Activated CD4-positive, alpha-beta memory T cell treated with anti-CD3 and anti-CD28 coated beads for 36 hours (primary cell): ENCODE results near the gene MYO3B. TPM values are rescaled to one million over a fixed set of nuclear protein-coding genes. Genes with fewer than 3 reads are reported as not detected.
"Not testable (repeated sequence)": the region's sequence is repeated elsewhere in the genome, so short reads cannot be mapped to it uniquely, and the experiment has no call there.

Source experiments
- CTCF ChIA-PET: fragments of 350-600 bp; sonication (Branson Sonifier 250); formaldehyde crosslinking; loops from one replicate; lab custom pipeline; 2021; ENCODE audit warnings: antibody characterized with exemption, inconsistent platforms; lab: Charles Lee
- POLR2A ChIA-PET: fragments of 350-600 bp; sonication (Branson Sonifier 250); formaldehyde crosslinking; loops from one replicate; lab custom pipeline; 2021; ENCODE audit warnings: antibody characterized with exemption; lab: Charles Lee
- DNase-seq: peaks from one replicate; pipeline ENCODE4 v3.0.0-alpha.2; 2020
- H3K27ac Mint-ChIP-seq: one replicate; pipeline ENCODE4 v1.8.0; 2021; ENCODE audit warnings: mixed read lengths
- H3K27me3 Mint-ChIP-seq: one replicate; pipeline ENCODE4 v1.8.0; 2021; ENCODE audit warnings: mixed read lengths
- H3K36me3 Mint-ChIP-seq: one replicate; pipeline ENCODE4 v1.8.0; 2021; ENCODE audit warnings: mixed read lengths
- H3K4me1 Mint-ChIP-seq: one replicate; pipeline ENCODE4 v1.8.0; 2021; ENCODE audit warnings: low read depth, mixed read lengths
- H3K4me3 Mint-ChIP-seq: one replicate; pipeline ENCODE4 v1.8.0; 2021; ENCODE audit warnings: mild to moderate bottlenecking, mixed read lengths
- H3K9me3 Mint-ChIP-seq: one replicate; pipeline ENCODE4 v1.8.0; 2021; ENCODE audit warnings: mixed read lengths
- intact Hi-C: fragments of 100-400 bp; cut with micrococcal nuclease; formaldehyde crosslinking; loops from one replicate; pipeline ENCODE4 v1.15.1; 2023
- total RNA-seq, 2 experiments: library from RNA; stranded (reverse); gene quantifications; one replicate each; pipeline ENCODE4 v1.2.3, GENCODE V29; 2021

MYO3B gene
- total RNA-seq, 2 experiments from 2014 or later = 0.48 TPM

DNA sequence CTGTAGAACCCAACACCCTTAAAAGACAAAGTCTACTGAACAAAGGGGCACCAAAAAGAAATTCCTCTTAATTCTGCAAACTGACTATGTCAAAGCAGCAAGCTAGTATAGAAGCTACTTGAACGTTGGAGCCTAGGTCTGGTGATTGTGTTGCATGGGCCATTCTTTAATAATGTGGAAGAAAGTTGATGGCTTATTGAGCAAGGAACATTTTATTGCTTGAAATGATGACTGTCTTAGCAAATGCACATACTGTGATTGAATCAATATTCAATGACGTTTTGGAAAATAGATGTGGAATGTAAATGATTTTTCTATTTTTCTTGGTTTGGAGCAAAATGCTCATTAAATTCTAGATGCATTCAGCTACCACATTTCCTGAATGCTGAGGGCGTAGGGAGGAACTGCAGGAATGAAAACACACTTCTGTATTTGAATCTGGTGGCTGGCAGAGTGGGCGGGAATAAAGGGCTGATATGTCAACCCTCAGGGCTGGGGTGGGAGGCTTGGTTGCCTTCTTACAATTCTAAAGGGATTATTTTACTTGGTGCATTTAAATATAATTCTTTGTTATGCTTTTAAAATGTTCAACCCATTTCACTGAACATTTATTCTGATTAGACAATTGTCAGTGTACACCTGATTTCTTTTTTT is 26.5 kb downstream of the MYO3B start:
- no peaks in the 10 kb centered on the region for H3K4me1 Mint-ChIP-seq
- ChIA-PET CTCF (no interaction called here), POLR2A (no interaction called here)

DNA sequence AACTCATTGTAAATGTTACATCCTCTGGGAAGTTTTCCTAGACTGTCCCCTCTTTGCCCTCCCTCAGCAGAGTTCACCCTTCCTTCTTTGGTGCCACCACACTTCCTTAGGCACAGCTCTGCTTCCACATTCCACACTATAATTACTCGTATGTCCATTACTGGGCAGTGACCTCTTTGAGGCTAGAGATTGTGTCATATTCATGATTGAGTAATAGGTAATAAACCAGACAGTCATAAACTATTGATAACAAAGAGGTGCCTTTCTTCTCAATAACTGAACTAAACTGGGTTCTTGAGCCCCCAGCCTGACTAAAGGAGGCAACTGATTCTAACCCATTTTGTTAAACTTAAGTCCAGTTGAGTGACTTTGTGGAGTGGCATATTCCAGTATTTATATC is 28.3 kb downstream of the MYO3B start:
- no peak for DNase-seq

More for the DNA sequence above, 26.5 kb downstream of the MYO3B start:
- no peak for DNase-seq
- no peak overlapping the region for H3K27ac Mint-ChIP-seq
- H3K9me3 Mint-ChIP-seq = no peaks in the 10 kb centered on the region
- H3K36me3 Mint-ChIP-seq = no peaks in the 10 kb centered on the region
- peaks cover 4% of the 10 kb centered on the region for H3K27me3 Mint-ChIP-seq
- no peak overlapping the region for H3K4me3 Mint-ChIP-seq
- intact Hi-C loops = no loop called here

DNA sequence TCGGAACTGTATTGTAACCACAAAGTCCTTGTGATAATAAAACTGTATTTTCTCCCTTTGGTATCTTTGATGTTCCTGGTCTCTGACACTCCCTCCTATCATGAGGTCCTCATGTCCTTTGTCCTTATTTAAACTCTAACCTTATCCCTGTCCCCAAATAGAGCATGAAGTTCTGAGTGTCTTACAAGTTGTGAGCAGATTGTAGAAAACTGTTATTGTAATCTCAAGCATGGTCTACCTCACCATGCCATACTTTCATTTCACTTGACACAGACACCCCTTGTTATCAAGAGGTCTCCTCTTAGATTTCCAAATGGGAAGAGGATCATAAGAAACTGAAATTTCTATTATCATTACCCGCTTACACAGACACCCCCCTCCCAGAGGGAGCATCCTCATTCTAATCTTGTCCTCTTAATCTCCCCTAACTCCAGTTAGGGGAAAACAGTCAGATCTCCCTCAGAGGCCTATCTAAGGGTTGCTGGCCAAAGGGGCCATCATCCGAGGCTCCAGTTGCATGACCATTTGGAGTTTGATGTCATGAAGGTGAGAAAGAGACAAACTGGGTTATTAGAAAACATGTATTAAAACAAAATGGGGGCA is 29.0 kb downstream of the MYO3B start:
- H3K27ac Mint-ChIP-seq = no peak overlapping the region
- peaks cover 3% of the 10 kb centered on the region for H3K27me3 Mint-ChIP-seq
- no peaks in the 10 kb centered on the region for H3K36me3 Mint-ChIP-seq
- DNase-seq = no peak
- intact Hi-C loops = no loop called here
- H3K4me3 Mint-ChIP-seq = no peak overlapping the region
- H3K9me3 Mint-ChIP-seq = no peaks in the 10 kb centered on the region
- H3K4me1 Mint-ChIP-seq = no peaks in the 10 kb centered on the region
- ChIA-PET CTCF (no interaction called here), POLR2A (no interaction called here)

More for the DNA sequence above, 28.3 kb downstream of the MYO3B start:
- ChIA-PET CTCF (no interaction called here), POLR2A (no interaction called here)
- intact Hi-C loops = no loop called here
- no peak overlapping the region for H3K27ac Mint-ChIP-seq
- no peaks in the 10 kb centered on the region for H3K4me1 Mint-ChIP-seq
- H3K27me3 Mint-ChIP-seq = peaks cover 3% of the 10 kb centered on the region
- no peak overlapping the region for H3K4me3 Mint-ChIP-seq
- no peaks in the 10 kb centered on the region for H3K9me3 Mint-ChIP-seq
- H3K36me3 Mint-ChIP-seq = no peaks in the 10 kb centered on the region

DNA sequence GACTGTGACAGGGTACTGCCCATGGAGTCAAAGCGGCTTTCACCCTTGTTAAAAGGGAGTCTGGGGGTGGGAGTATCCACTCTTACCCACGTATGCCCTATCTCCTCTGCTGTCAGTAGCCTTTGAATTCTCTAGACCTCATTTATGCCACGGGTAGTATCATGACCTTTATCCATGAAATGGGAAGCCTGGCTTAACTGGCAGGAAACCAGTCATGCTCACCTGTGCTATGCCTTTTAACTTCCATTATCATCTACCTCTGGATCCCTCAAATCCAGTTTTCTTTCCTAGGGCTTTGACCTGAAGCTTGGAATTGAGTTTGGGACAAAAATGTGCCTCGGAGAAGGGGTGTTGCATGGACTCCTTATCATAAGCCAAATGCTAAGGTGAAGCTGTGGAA is 30.0 kb downstream of the MYO3B start:
- intact Hi-C loops = no loop called here
- no peak for DNase-seq
- CTCF ChIA-PET = no interaction called here

DNA sequence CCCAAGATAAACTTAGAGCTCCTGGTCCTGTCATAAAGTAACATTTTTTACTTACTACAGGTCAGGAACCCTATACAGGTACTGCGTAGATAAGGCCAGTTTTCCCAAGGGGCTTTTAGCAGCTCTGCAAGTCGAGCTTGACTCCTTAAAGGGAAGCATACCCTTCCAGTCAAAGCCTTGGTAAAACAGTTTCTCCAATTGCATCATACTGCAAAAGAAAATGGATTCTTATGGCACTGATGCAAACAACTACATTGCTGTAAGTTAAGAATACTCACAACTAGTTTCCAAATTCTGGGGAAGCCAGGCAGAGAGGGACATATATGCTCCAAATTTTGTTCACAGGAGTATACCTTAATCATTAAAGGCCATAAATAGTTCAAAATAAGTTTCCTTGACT is 31.0 kb downstream of the MYO3B start:
- Mint-ChIP-seq H3K4me3 (no peak overlapping the region), H3K4me1 (no peaks in the 10 kb centered on the region)
- POLR2A ChIA-PET = no interaction called here

More for the DNA sequence above, 30.0 kb downstream of the MYO3B start:
- no peak overlapping the region for H3K4me3 Mint-ChIP-seq
- no peaks in the 10 kb centered on the region for H3K4me1 Mint-ChIP-seq
- no peaks in the 10 kb centered on the region for H3K9me3 Mint-ChIP-seq
- POLR2A ChIA-PET = no interaction called here
- no peak overlapping the region for H3K27ac Mint-ChIP-seq
- H3K36me3 Mint-ChIP-seq = no peaks in the 10 kb centered on the region
- H3K27me3 Mint-ChIP-seq = peaks cover 3% of the 10 kb centered on the region

DNA sequence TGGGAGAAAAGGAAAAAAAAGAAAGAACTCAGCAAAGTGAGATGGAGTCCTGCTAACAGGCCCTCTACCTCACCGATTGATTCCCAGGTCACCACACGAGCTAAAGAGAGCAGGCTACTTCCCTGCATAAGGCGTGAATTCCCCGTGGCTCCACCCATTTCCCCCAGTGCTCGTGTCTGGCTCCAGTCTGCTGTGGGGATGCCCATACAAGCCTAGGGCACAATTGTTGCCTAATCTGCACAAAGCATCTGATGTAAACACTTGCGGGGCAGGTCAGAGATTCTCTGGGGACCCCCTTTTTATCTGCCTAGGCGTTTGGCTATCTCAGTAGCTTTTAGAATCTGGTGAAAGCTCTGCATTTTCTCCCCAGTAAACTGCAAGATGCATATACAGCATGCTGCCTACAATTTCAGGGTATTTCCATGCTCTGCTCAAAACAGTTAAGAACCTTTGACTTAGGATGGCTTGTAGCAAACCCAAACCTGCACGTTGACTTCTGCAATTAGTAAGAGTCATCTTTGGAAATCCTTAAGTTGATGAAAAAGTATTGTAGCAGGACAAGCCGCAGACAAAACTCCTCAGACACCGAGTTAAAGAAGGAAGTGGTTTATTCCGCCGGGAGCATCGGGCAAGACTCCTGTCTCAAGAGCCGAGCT is 34.8 kb downstream of the MYO3B start:
- intact Hi-C loops = no loop called here
- no peak for DNase-seq
- POLR2A ChIA-PET = no interaction called here

More for the DNA sequence above, 31.0 kb downstream of the MYO3B start:
- intact Hi-C loops = no loop called here
- peaks cover 3% of the 10 kb centered on the region for H3K27me3 Mint-ChIP-seq
- H3K36me3 Mint-ChIP-seq = no peaks in the 10 kb centered on the region
- H3K27ac Mint-ChIP-seq = no peak overlapping the region
- H3K9me3 Mint-ChIP-seq = no peaks in the 10 kb centered on the region
- CTCF ChIA-PET = no interaction called here
- DNase-seq = no peak

DNA sequence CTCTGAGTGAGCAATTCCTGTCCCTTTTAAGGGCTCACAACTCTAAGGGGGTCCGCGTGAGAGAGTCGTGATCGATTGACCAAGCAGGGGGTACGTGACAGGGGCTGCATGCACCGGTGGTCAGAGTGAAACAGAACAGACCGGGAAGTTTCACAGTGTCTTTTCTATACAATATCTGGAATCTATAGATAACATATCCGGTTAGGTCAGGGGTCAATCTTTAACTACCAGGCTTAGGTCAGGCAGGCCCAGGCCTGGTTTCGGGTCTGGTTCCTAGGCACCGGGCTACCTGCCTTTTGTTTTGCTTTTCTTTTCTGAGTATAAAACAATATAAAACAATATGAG is 35.3 kb downstream of the MYO3B start:
- H3K27ac Mint-ChIP-seq, H3K9me3 Mint-ChIP-seq, H3K36me3 Mint-ChIP-seq, CTCF ChIA-PET, POLR2A ChIA-PET, DNase-seq, intact Hi-C loops, H3K4me3 Mint-ChIP-seq, H3K4me1 Mint-ChIP-seq, H3K27me3 Mint-ChIP-seq: not testable (repeated sequence)

More for the DNA sequence above, 34.8 kb downstream of the MYO3B start:
- Mint-ChIP-seq H3K9me3 (no peaks in the 10 kb centered on the region), H3K36me3 (no peaks in the 10 kb centered on the region), H3K4me1 (no peaks in the 10 kb centered on the region), H3K4me3 (no peak overlapping the region), H3K27ac (no peak overlapping the region), H3K27me3 (peaks cover 1% of the 10 kb centered on the region)
- CTCF ChIA-PET = no interaction called here

DNA sequence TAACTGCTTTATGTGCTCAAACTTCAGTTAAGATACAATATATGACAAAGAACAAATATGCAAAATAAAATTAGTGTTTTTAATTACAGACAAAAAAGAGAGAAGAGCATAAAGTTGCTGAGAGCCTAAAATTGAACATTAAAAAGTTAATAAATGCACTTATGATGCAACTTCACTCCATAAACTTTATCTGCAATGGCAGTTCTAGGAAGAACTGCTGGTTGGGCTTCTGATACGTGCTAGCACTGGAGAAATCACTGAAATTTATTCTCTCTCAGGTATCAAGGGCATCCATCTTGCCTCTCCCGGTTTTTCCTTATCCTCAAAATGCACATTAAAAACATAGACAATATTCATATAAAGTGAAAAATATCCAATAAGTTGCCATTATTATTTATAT is 35.7 kb downstream of the MYO3B start:
- Mint-ChIP-seq H3K4me3 (no peak overlapping the region), H3K27ac (no peak overlapping the region), H3K27me3 (peaks cover 1% of the 10 kb centered on the region)

DNA sequence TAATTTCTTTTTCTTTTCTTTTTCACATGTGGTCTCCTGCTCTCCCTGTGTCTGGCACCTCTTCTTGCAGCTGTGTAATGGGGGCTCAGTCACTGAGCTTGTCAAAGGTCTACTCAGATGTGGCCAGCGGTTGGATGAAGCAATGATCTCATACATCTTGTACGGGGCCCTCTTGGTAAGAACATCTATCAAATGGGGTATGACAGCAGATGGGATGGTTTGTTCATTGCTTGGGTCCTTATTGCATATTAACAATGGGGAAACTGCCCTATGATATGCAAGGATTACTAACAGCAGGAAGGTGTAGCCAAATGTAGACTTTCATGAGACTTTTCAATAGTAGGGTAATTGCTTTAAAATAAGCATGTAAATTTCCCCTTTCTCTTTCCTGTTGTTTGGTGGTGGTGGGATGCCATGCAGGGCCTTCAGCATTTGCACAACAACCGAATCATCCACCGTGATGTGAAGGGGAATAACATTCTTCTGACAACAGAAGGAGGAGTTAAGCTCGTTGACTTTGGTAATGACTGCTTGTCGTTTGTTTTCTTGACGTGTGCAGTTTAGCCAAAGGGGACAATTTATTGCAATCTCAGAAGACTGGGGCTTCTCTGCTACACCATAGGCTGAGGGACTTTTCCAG is 36.5 kb downstream of the MYO3B start:
- H3K4me1 Mint-ChIP-seq = no peaks in the 10 kb centered on the region
- H3K4me3 Mint-ChIP-seq = no peak overlapping the region
- POLR2A ChIA-PET = no interaction called here
- H3K27me3 Mint-ChIP-seq = peaks cover 1% of the 10 kb centered on the region
- intact Hi-C loops = no loop called here
- no peak for DNase-seq
- H3K36me3 Mint-ChIP-seq = no peaks in the 10 kb centered on the region
- no peak overlapping the region for H3K27ac Mint-ChIP-seq
- H3K9me3 Mint-ChIP-seq = no peaks in the 10 kb centered on the region
- CTCF ChIA-PET = no interaction called here

More for the DNA sequence above, 35.7 kb downstream of the MYO3B start:
- intact Hi-C loops = no loop called here
- CTCF ChIA-PET = no interaction called here
- POLR2A ChIA-PET = no interaction called here
- Mint-ChIP-seq H3K4me1 (no peaks in the 10 kb centered on the region), H3K36me3 (no peaks in the 10 kb centered on the region), H3K9me3 (no peaks in the 10 kb centered on the region)
- DNase-seq = no peak

DNA sequence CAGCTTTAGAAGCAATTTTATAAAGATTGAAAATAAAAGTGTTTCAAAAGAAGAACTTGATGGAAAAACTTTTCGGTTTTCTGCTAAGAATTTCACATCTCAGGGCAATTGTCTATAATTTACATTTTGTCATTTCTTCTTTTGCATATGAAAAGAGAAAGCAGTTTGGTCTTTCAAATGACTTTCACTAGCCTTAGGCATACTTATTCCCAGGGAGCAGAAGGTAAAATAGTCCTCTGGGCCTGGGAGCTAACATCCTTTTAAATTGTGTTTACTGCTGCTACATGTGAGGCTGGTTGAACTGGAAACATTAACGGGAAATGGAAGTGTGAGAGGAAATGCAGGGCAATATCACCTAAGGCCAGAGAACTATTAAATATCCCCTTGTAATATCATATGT is 37.1 kb downstream of the MYO3B start:
- CTCF ChIA-PET = no interaction called here
- intact Hi-C loops = no loop called here
- no peaks in the 10 kb centered on the region for H3K36me3 Mint-ChIP-seq
- peaks cover 1% of the 10 kb centered on the region for H3K27me3 Mint-ChIP-seq
- POLR2A ChIA-PET = no interaction called here
- H3K4me1 Mint-ChIP-seq = no peaks in the 10 kb centered on the region
- no peak overlapping the region for H3K27ac Mint-ChIP-seq
- H3K4me3 Mint-ChIP-seq = no peak overlapping the region
- no peaks in the 10 kb centered on the region for H3K9me3 Mint-ChIP-seq
- no peak for DNase-seq

DNA sequence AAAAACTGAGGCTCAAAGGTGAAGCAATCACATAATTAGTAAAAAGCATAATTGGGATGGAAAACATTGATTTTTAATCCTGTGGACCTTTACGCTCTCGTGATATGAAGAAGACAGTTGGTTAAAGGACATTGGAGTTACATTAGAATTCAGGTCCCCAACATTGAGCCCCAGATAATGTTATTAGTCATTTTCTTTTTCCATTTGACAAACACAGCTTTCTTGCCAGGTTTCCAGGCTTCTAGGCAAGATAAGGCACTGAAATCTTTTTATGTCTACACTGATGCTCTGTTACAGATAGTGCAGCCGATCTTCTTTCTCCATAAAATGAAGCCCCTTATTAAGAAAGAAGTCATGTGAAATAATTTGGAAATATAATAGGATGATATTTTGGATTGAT is 38.5 kb downstream of the MYO3B start:
- no peak overlapping the region for H3K4me3 Mint-ChIP-seq
- intact Hi-C loops = no loop called here
- peaks cover 1% of the 10 kb centered on the region for H3K27me3 Mint-ChIP-seq
- POLR2A ChIA-PET = no interaction called here
- no peaks in the 10 kb centered on the region for H3K4me1 Mint-ChIP-seq
- H3K27ac Mint-ChIP-seq = no peak overlapping the region
- no peaks in the 10 kb centered on the region for H3K9me3 Mint-ChIP-seq
- CTCF ChIA-PET = no interaction called here
- DNase-seq = no peak
- H3K36me3 Mint-ChIP-seq = no peaks in the 10 kb centered on the region

DNA sequence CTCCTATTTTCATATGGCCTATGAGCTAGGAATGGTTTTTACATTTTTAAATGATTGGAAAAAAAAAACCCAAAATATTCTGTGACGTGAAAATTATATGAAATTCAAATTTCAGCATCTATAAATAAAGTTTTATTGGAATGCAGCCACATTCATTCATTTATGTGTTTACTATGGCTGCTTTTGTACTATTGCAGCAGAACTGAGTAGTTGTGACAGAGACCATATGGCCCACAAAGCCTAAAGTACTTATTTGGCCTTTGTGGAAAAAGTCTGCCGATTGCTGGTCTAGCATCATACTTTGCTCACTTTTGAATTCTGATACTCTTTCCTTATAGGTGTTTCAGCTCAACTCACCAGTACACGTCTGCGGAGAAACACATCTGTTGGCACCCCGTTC is 39.0 kb downstream of the MYO3B start:
- CTCF ChIA-PET = no interaction called here
- POLR2A ChIA-PET = no interaction called here
- Mint-ChIP-seq H3K4me1 (no peaks in the 10 kb centered on the region), H3K4me3 (no peak overlapping the region), H3K27ac (no peak overlapping the region), H3K27me3 (peaks cover 1% of the 10 kb centered on the region), H3K9me3 (no peaks in the 10 kb centered on the region), H3K36me3 (no peaks in the 10 kb centered on the region)
- intact Hi-C loops = no loop called here
- no peak for DNase-seq
